SKM-1 (cell line): Measurements from ENCODE around the gene TOMM40L.
"Not testable (repeated sequence)": the region's sequence is repeated elsewhere in the genome, so short reads cannot be mapped to it uniquely, and the experiment has no call there.

Source experiments
- DNase-seq: peaks from one replicate; lab custom pipeline; 2025; ENCODE audit not compliant: unreplicated experiment; lab: John Stamatoyannopoulos, UW

TOMM40L gene

GRCh38 chr1:161219078-161219892, 6.6 kb upstream of the TOMM40L start:
- no peak for DNase-seq

- no peak for DNase-seq
These were observed 5.9 kb upstream of the TOMM40L start for GRCh38 chr1:161220002-161220401.

- DNase-seq, result no peak
These were observed 3.5 kb upstream of the TOMM40L start for GRCh38 chr1:161222175-161223019.

GRCh38 chr1:161223805-161224694, 1.8 kb upstream of the TOMM40L start:
- no peak for DNase-seq

GRCh38 chr1:161224695-161225087, 1.2 kb upstream of the TOMM40L start:
- not testable (repeated sequence) for DNase-seq

GRCh38 chr1:161225178-161225533, 704 bp upstream of the TOMM40L start:
- no peak for DNase-seq

- DNase-seq, result no peak
These were observed 456 bp downstream of the TOMM40L start for GRCh38 chr1:161226320-161226711.

GRCh38 chr1:161226759-161227158, 899 bp downstream of the TOMM40L start:
- DNase-seq, result no peak

- DNase-seq, result peak; percentile 97
These were observed 1.5 kb downstream of the TOMM40L start for GRCh38 chr1:161227196-161227871.

- no peak for DNase-seq
These were observed 2.2 kb downstream of the TOMM40L start for GRCh38 chr1:161228032-161228431.

- DNase-seq, result no peak
These were observed 4.0 kb downstream of the TOMM40L start for GRCh38 chr1:161229896-161230295.

GRCh38 chr1:161230762-161231161, 4.9 kb downstream of the TOMM40L start:
- DNase-seq, result no peak

- DNase-seq, result no peak
These were observed 7.2 kb downstream of the TOMM40L start for GRCh38 chr1:161233102-161233501.

GRCh38 chr1:161235957-161236775, 10.3 kb downstream of the TOMM40L start:
- DNase-seq, result no peak

- no peak for DNase-seq
These were observed 12.2 kb downstream of the TOMM40L start, which contains the start of gene NR1I3 for GRCh38 chr1:161238039-161238473. NR1I3 (minus strand) TSS chr1:161238203; CDS start chr1:161236565, 1,638 bp downstream.

- no peak for DNase-seq
These were observed 15.8 kb downstream of the TOMM40L start for GRCh38 chr1:161241682-161242081.

GRCh38 chr1:161242313-161242712, 16.5 kb downstream of the TOMM40L start:
- DNase-seq, result peak; percentile 65

- no peak for DNase-seq
These were observed 19.0 kb downstream of the TOMM40L start for GRCh38 chr1:161244888-161245287.

- not testable (repeated sequence) for DNase-seq
These were observed 24.2 kb downstream of the TOMM40L start for GRCh38 chr1:161250100-161250499.

GRCh38 chr1:161250829-161251228, 25.0 kb downstream of the TOMM40L start:
- DNase-seq, result no peak
